Bronchial epithelial cell (primary cell): Measurements from ENCODE around the gene HPDL. TPM values are rescaled to one million over a fixed set of nuclear protein-coding genes. Genes with fewer than 3 reads are reported as not detected.
A peak's percentile ranks its signal among the peaks of the same experiment; 100 is the strongest.

Experiments
- DNase-seq: peaks from one replicate; pipeline ENCODE4 v3.0.0-alpha.2; 2010; ENCODE audit warnings: low read depth
- FAIRE-seq: peaks from 2 replicates; lab custom pipeline; 2011; peaks lifted over from hg19 to GRCh38; lab: Jason Lieb, UNC
- H3K27me3 ChIP-seq: 2 replicates; pipeline ENCODE4 v1.5.1; 2011; ENCODE audit warnings: low read length; ENCODE audit not compliant: control insufficient read depth, insufficient read depth
- H3K36me3 ChIP-seq: 2 replicates; pipeline ENCODE4 v1.5.1; 2011; ENCODE audit warnings: low read length; ENCODE audit not compliant: control insufficient read depth, insufficient read depth
- H3K4me3 ChIP-seq: 2 replicates; pipeline ENCODE4 v1.5.1; 2011; ENCODE audit warnings: mild to moderate bottlenecking, low read depth, low read length, control low read depth
- CTCF ChIP-seq: IDR thresholded peaks from 2 replicates; pipeline ENCODE4 v1.5.1; 2011; ENCODE audit warnings: mild to moderate bottlenecking, moderate library complexity, low read length, control low read depth, inconsistent platforms; ENCODE audit not compliant: insufficient read depth, severe bottlenecking
- total RNA-seq: library from RNA; depleted of rRNA; stranded (reverse); fragments of >200 nt; gene quantifications from 2 replicates; pipeline ENCODE4 v1.2.1, GENCODE V29; 2014

The HPDL gene
- total RNA-seq, 1 donor from 2014 or later: 0.53 TPM

DNA sequence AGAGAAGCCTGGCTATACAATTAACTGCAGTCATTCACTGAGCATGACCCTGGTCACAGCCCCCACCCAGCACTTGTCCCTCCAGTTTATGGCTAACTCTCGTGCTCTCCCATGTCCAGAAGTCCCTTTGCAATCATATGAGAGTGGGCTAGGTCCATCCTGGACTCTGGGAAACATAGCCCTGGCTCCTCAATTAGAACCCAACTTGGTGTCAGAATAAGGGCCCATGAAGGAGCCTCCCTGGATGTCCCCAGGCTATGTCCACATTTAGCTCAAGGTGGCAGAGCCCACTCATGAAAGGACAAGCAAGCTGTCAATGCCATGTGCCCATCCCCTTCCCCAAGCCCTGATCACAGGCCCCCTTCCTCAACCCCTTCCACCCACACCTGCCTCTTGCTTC lies 27.4 kb upstream of the HPDL start:
- FAIRE-seq: no peak
- DNase-seq: no peak
- Histone ChIP-seq H3K27me3 (no peaks in the 10 kb centered on the region), H3K36me3 (no peaks in the 10 kb centered on the region), H3K4me3 (no peak overlapping the region)
- no peak for TF ChIP-seq CTCF

DNA sequence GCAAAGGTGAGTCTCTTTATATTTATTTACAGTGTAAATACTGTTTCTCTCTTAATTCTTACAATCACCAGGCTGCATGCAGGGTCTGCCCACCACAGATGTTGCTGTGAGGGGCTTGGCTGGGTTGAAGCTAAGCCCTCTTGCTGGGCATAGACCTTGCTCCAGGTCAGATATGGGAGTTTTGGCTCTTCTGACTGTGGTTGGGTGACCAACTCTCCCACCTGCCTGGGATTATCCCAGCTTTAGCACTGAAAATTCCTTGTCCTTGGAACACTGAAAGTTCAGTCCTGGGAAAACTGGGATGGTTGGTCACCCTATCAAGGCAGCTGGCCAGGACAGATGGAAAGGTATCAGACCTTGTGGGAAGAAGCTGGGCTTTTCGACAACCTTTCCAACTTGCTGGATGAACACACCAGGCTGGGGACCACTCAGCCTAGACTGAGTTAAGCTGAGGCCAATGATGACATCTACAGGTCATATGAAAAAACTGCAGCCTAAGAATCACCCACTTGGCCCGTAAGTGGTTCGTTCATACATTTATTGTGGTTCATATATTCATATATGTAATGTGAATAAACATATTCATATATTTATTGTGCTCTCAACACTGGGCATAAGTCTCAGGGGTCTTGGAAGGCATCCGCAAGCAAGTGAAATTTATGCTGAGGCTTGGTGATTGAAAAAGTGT lies 26.6 kb upstream of the HPDL start:
- Histone ChIP-seq H3K27me3 (no peaks in the 10 kb centered on the region), H3K4me3 (no peak overlapping the region), H3K36me3 (no peaks in the 10 kb centered on the region)
- DNase-seq (peak; percentile 67), FAIRE-seq (no peak)
- peak; percentile 69 for TF ChIP-seq CTCF

DNA sequence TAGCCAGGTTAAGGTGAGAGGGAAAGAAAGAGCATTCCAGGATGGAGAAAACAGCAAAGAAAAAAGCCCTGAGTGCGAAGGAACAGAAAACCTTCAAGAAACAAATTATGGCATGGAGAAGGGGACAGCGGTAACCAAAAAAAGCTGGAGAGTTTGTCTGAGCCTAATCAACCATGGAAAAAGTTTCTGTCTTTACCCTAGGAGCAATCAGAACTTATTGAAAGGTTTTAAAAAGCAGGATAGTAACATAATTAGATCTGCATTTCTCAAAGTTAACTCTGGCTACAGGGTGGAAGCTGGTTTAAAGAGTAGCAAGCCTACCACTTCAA lies 26.1 kb upstream of the HPDL start:
- no peaks in the 10 kb centered on the region for H3K36me3 ChIP-seq
- DNase-seq: no peak
- no peak for TF ChIP-seq CTCF
- H3K27me3 ChIP-seq: no peaks in the 10 kb centered on the region
- no peak overlapping the region for H3K4me3 ChIP-seq
- FAIRE-seq: no peak

GRCh38 chr1:45302505-45303150 lies 24.1 kb upstream of the HPDL start:
- FAIRE-seq (no peak), DNase-seq (no peak)
- H3K27me3 ChIP-seq: no peaks in the 10 kb centered on the region
- H3K36me3 ChIP-seq: no peaks in the 10 kb centered on the region
- no peak for TF ChIP-seq CTCF
- H3K4me3 ChIP-seq: peak overlapping the region; percentile 75

GRCh38 chr1:45303520-45304310 lies 23.0 kb upstream of the HPDL start:
- no peak for FAIRE-seq
- TF ChIP-seq CTCF: peak; percentile 68
- H3K4me3 ChIP-seq: peak overlapping the region; percentile 75
- peak; percentile 89 for DNase-seq
- no peaks in the 10 kb centered on the region for H3K27me3 ChIP-seq
- no peaks in the 10 kb centered on the region for H3K36me3 ChIP-seq
